SJCRH30 (cell line): Measurements from ENCODE around the gene UTP11. TPM values are rescaled to one million over a fixed set of nuclear protein-coding genes. Genes with fewer than 3 reads are reported as not detected.

ENCODE experiments used
- DNase-seq, 2 experiments: peaks; one replicate each; pipeline ENCODE4 v3.0.0-alpha.2; 2015 to 2020
- H3K27ac ChIP-seq: fragments of 250-450 bp; sonication (Bioruptor Pico); 2 replicates; pipeline ENCODE4 v1.5.1; 2020; ENCODE audit warnings: mild to moderate bottlenecking, moderate library complexity
- H3K27me3 ChIP-seq: fragments of 250-450 bp; sonication (Bioruptor Pico); 2 replicates; pipeline ENCODE4 v1.5.1; 2020; ENCODE audit warnings: mild to moderate bottlenecking, moderate library complexity
- H3K36me3 ChIP-seq: fragments of 250-450 bp; sonication (Bioruptor Pico); 2 replicates; pipeline ENCODE4 v1.5.1; 2020; ENCODE audit warnings: mild to moderate bottlenecking, moderate library complexity
- H3K4me1 ChIP-seq: fragments of 250-450 bp; sonication (Bioruptor Pico); 2 replicates; pipeline ENCODE4 v1.5.1; 2020; ENCODE audit warnings: mild to moderate bottlenecking, moderate library complexity
- H3K4me3 ChIP-seq: fragments of 250-450 bp; sonication (Bioruptor Pico); 2 replicates; pipeline ENCODE4 v1.5.1; 2020; ENCODE audit warnings: mild to moderate bottlenecking, moderate library complexity
- H3K9me3 ChIP-seq: fragments of 250-450 bp; sonication (Bioruptor Pico); replicated peaks from 2 replicates; pipeline ENCODE4 v1.5.1; 2020; ENCODE audit warnings: mild to moderate bottlenecking, moderate library complexity
- total RNA-seq: library from RNA; depleted of rRNA; stranded (reverse); fragments of >200 nt; shearing (Covaris generic); gene quantifications from 2 replicates; pipeline ENCODE4 v1.2.3, GENCODE V29; 2014

Gene UTP11
- total RNA-seq, 1 experiment from 2014 or later, result 128 TPM

GRCh38 chr1:38059635-38060250 lies 47.2 kb downstream of the UTP11 start:
- Histone ChIP-seq H3K27me3 (no peaks in the 10 kb centered on the region), H3K9me3 (no peaks in the 10 kb centered on the region), H3K36me3 (no peaks in the 10 kb centered on the region), H3K27ac (no peak overlapping the region), H3K4me1 (peaks cover 34% of the 10 kb centered on the region), H3K4me3 (no peak overlapping the region)
- DNase-seq, result no peak

GRCh38 chr1:38060498-38060897 lies 48.0 kb downstream of the UTP11 start:
- no peaks in the 10 kb centered on the region for H3K27me3 ChIP-seq
- H3K4me3 ChIP-seq, result no peak overlapping the region
- H3K9me3 ChIP-seq, result no peaks in the 10 kb centered on the region
- peaks cover 38% of the 10 kb centered on the region for H3K4me1 ChIP-seq
- H3K27ac ChIP-seq, result no peak overlapping the region
- no peaks in the 10 kb centered on the region for H3K36me3 ChIP-seq
- no peak for DNase-seq

GRCh38 chr1:38061290-38061689 lies 48.8 kb downstream of the UTP11 start:
- Histone ChIP-seq H3K27ac (no peak overlapping the region), H3K27me3 (no peaks in the 10 kb centered on the region)
- DNase-seq, result no peak

GRCh38 chr1:38061883-38062328 lies 49.4 kb downstream of the UTP11 start:
- Histone ChIP-seq H3K4me1 (peaks cover 38% of the 10 kb centered on the region), H3K27ac (no peak overlapping the region), H3K4me3 (no peak overlapping the region), H3K9me3 (no peaks in the 10 kb centered on the region), H3K36me3 (no peaks in the 10 kb centered on the region), H3K27me3 (no peaks in the 10 kb centered on the region)
- DNase-seq, result no peak

More at GRCh38 chr1:38061290-38061689, 48.8 kb downstream of the UTP11 start:
- H3K4me3 ChIP-seq, result no peak overlapping the region
- H3K9me3 ChIP-seq, result no peaks in the 10 kb centered on the region
- no peaks in the 10 kb centered on the region for H3K36me3 ChIP-seq
- peaks cover 38% of the 10 kb centered on the region for H3K4me1 ChIP-seq

- no peak overlapping the region for H3K4me3 ChIP-seq
- peak in 1 of 2 experiments; percentile 61 for DNase-seq
- no peaks in the 10 kb centered on the region for H3K36me3 ChIP-seq
- no peaks in the 10 kb centered on the region for H3K9me3 ChIP-seq
- H3K27ac ChIP-seq, result no peak overlapping the region
- peaks cover 38% of the 10 kb centered on the region for H3K4me1 ChIP-seq
- no peaks in the 10 kb centered on the region for H3K27me3 ChIP-seq
These were observed 50.1 kb downstream of the UTP11 start for GRCh38 chr1:38062361-38063288.

- Histone ChIP-seq H3K36me3 (no peaks in the 10 kb centered on the region), H3K4me3 (peak overlapping the region; percentile 32; the same call in 1 of the 2 replicates), H3K9me3 (no peaks in the 10 kb centered on the region), H3K27ac (peak overlapping the region; percentile 80), H3K4me1 (peaks cover 44% of the 10 kb centered on the region), H3K27me3 (no peaks in the 10 kb centered on the region)
- no peak for DNase-seq
These were observed 51.1 kb downstream of the UTP11 start for GRCh38 chr1:38063616-38064015.

- Histone ChIP-seq H3K27me3 (no peaks in the 10 kb centered on the region), H3K27ac (peak overlapping the region; percentile 80), H3K36me3 (no peaks in the 10 kb centered on the region), H3K4me3 (peak overlapping the region; percentile 32; the same call in 1 of the 2 replicates), H3K9me3 (no peaks in the 10 kb centered on the region), H3K4me1 (peaks cover 47% of the 10 kb centered on the region)
- peak; percentile 91 to 92 for DNase-seq
These were observed 51.8 kb downstream of the UTP11 start for GRCh38 chr1:38064197-38064903.

GRCh38 chr1:38068220-38068979 lies 55.9 kb downstream of the UTP11 start:
- Histone ChIP-seq H3K9me3 (no peaks in the 10 kb centered on the region), H3K27me3 (no peaks in the 10 kb centered on the region), H3K4me3 (no peak overlapping the region), H3K27ac (peak overlapping the region; percentile 78), H3K4me1 (peaks cover 58% of the 10 kb centered on the region), H3K36me3 (no peaks in the 10 kb centered on the region)
- no peak for DNase-seq

- no peaks in the 10 kb centered on the region for H3K36me3 ChIP-seq
- no peaks in the 10 kb centered on the region for H3K9me3 ChIP-seq
- peaks cover 54% of the 10 kb centered on the region for H3K4me1 ChIP-seq
- peak overlapping the region; percentile 78 for H3K27ac ChIP-seq
- no peak overlapping the region for H3K4me3 ChIP-seq
- H3K27me3 ChIP-seq, result no peaks in the 10 kb centered on the region
- DNase-seq, result peak; percentile 80 to 86
These were observed 56.4 kb downstream of the UTP11 start for GRCh38 chr1:38068980-38069340.

GRCh38 chr1:38071312-38072256 lies 59.0 kb downstream of the UTP11 start:
- Histone ChIP-seq H3K27me3 (no peaks in the 10 kb centered on the region), H3K27ac (no peak overlapping the region), H3K4me1 (peaks cover 42% of the 10 kb centered on the region), H3K4me3 (no peak overlapping the region), H3K9me3 (no peaks in the 10 kb centered on the region), H3K36me3 (no peaks in the 10 kb centered on the region)
- DNase-seq, result peak; percentile 49 to 62

- no peak for DNase-seq
- H3K4me3 ChIP-seq, result no peak overlapping the region
- no peaks in the 10 kb centered on the region for H3K36me3 ChIP-seq
- H3K27me3 ChIP-seq, result no peaks in the 10 kb centered on the region
- no peak overlapping the region for H3K27ac ChIP-seq
- no peaks in the 10 kb centered on the region for H3K9me3 ChIP-seq
- peaks cover 40% of the 10 kb centered on the region for H3K4me1 ChIP-seq
These were observed 60.3 kb downstream of the UTP11 start for GRCh38 chr1:38072858-38073257.

GRCh38 chr1:38073534-38074301 lies 61.2 kb downstream of the UTP11 start:
- Histone ChIP-seq H3K4me1 (peaks cover 32% of the 10 kb centered on the region), H3K9me3 (no peaks in the 10 kb centered on the region), H3K27ac (no peak overlapping the region), H3K27me3 (no peaks in the 10 kb centered on the region), H3K36me3 (no peaks in the 10 kb centered on the region), H3K4me3 (no peak overlapping the region)
- no peak for DNase-seq

GRCh38 chr1:38074302-38074677 lies 61.8 kb downstream of the UTP11 start:
- H3K27ac ChIP-seq, result no peak overlapping the region

More at GRCh38 chr1:38074302-38074677, 61.8 kb downstream of the UTP11 start:
- H3K36me3 ChIP-seq, result no peaks in the 10 kb centered on the region
- DNase-seq, result no peak
- no peak overlapping the region for H3K4me3 ChIP-seq
- H3K27me3 ChIP-seq, result no peaks in the 10 kb centered on the region
- H3K9me3 ChIP-seq, result no peaks in the 10 kb centered on the region
- peaks cover 26% of the 10 kb centered on the region for H3K4me1 ChIP-seq
